ENCODE data around the gene CDC42BPA.

The CDC42BPA gene

GRCh38 chr1:226982451-226983177, 335.7 kb downstream of the CDC42BPA start:
- in situ Hi-C loops (cut with MboI; ENCODE audit: low sequenced_read_pairs), result no loop called here

- in situ Hi-C loops (cut with MboI; ENCODE audit: low sequenced_read_pairs), result no loop called here
Measured at GRCh38 chr1:226981838-226982237, 336.5 kb downstream of the CDC42BPA start.

GRCh38 chr1:226981386-226981817, 336.9 kb downstream of the CDC42BPA start:
- in situ Hi-C loops (cut with MboI; ENCODE audit: low sequenced_read_pairs), result no loop called here

- in situ Hi-C loops (cut with MboI; ENCODE audit: low sequenced_read_pairs), result no loop called here
Measured at GRCh38 chr1:226980565-226981385, 337.5 kb downstream of the CDC42BPA start.

GRCh38 chr1:226980122-226980560, 338.2 kb downstream of the CDC42BPA start:
- in situ Hi-C loops (cut with MboI; ENCODE audit: low sequenced_read_pairs), result no loop called here

- in situ Hi-C loops (cut with MboI; ENCODE audit: low sequenced_read_pairs), result no loop called here
Measured at GRCh38 chr1:226979517-226980121, 338.7 kb downstream of the CDC42BPA start.

- in situ Hi-C loops (cut with MboI; ENCODE audit: low sequenced_read_pairs), result no loop called here
Measured at GRCh38 chr1:226979115-226979516, 339.2 kb downstream of the CDC42BPA start.

GRCh38 chr1:226978432-226979114, 339.7 kb downstream of the CDC42BPA start:
- in situ Hi-C loops (cut with MboI; ENCODE audit: low sequenced_read_pairs), result no loop called here

- in situ Hi-C loops (cut with MboI; ENCODE audit: low sequenced_read_pairs), result no loop called here
Measured at GRCh38 chr1:226977643-226978431, 340.5 kb downstream of the CDC42BPA start.

- in situ Hi-C loops (cut with MboI; ENCODE audit: low sequenced_read_pairs), result no loop called here
Measured at GRCh38 chr1:226976978-226977642, 341.2 kb downstream of the CDC42BPA start.

- in situ Hi-C loops (cut with MboI; ENCODE audit: low sequenced_read_pairs), result no loop called here
Measured at GRCh38 chr1:226976276-226976977, 341.9 kb downstream of the CDC42BPA start.

- in situ Hi-C loops (cut with MboI; ENCODE audit: low sequenced_read_pairs), result no loop called here
Measured at GRCh38 chr1:226975259-226976250, 342.7 kb downstream of the CDC42BPA start.

GRCh38 chr1:226974544-226975258, 343.6 kb downstream of the CDC42BPA start:
- in situ Hi-C loops (cut with MboI; ENCODE audit: low sequenced_read_pairs), result no loop called here

- in situ Hi-C loops (cut with MboI; ENCODE audit: low sequenced_read_pairs), result no loop called here
Measured at GRCh38 chr1:226973898-226974543, 344.3 kb downstream of the CDC42BPA start.

GRCh38 chr1:226973371-226973897, 344.9 kb downstream of the CDC42BPA start:
- in situ Hi-C loops (cut with MboI; ENCODE audit: low sequenced_read_pairs), result no loop called here

- in situ Hi-C loops (cut with MboI; ENCODE audit: low sequenced_read_pairs), result no loop called here
Measured at GRCh38 chr1:226972931-226973330, 345.4 kb downstream of the CDC42BPA start.
